Activated T-helper 1 cell treated with anti-CD3 and anti-CD28 coated beads, Interleukin-12 subunit alpha, Interleukin-12 subunit beta, Interleukin-2, Interleukin-4 antibody, amounts not matched to agents 30 ng/mL and 10 ng/mL and 1 ng/mL, durations not matched to agents 14 hours and 24 hours and 36 hours (primary cell): ENCODE measurements around the gene AP2A2. TPM values are rescaled to one million over a fixed set of nuclear protein-coding genes. Genes with fewer than 3 reads are reported as not detected.

Source experiments
- DNase-seq: peaks from one replicate; pipeline ENCODE4 v3.0.0; 2021; ENCODE audit warnings: low spot score
- H3K27ac Mint-ChIP-seq: one replicate; pipeline ENCODE4 v1.8.0; 2021; ENCODE audit warnings: mild to moderate bottlenecking, mixed read lengths
- H3K27me3 Mint-ChIP-seq: one replicate; pipeline ENCODE4 v1.8.0; 2022; ENCODE audit warnings: mild to moderate bottlenecking, moderate library complexity, mixed read lengths; ENCODE audit not compliant: insufficient read depth
- H3K36me3 Mint-ChIP-seq: one replicate; pipeline ENCODE4 v1.8.0; 2021; ENCODE audit warnings: low read depth, mixed read lengths
- H3K4me1 Mint-ChIP-seq: one replicate; pipeline ENCODE4 v1.8.0; 2021; ENCODE audit warnings: low read depth, mixed read lengths
- H3K4me3 Mint-ChIP-seq: one replicate; pipeline ENCODE4 v1.8.0; 2021; ENCODE audit warnings: mild to moderate bottlenecking, moderate library complexity, mixed read lengths
- H3K9me3 Mint-ChIP-seq: one replicate; pipeline ENCODE4 v1.8.0; 2021; ENCODE audit warnings: mixed read lengths
- intact Hi-C: fragments of 100-400 bp; cut with micrococcal nuclease; formaldehyde crosslinking; loops from one replicate; pipeline ENCODE4 v1.15.1; 2024
- total RNA-seq: library from RNA; stranded (reverse); gene quantifications from 2 replicates; pipeline ENCODE4 v1.2.3, GENCODE V29; 2022

Gene AP2A2
- total RNA-seq, 1 donor from 2014 or later, result 60.4 TPM

DNA sequence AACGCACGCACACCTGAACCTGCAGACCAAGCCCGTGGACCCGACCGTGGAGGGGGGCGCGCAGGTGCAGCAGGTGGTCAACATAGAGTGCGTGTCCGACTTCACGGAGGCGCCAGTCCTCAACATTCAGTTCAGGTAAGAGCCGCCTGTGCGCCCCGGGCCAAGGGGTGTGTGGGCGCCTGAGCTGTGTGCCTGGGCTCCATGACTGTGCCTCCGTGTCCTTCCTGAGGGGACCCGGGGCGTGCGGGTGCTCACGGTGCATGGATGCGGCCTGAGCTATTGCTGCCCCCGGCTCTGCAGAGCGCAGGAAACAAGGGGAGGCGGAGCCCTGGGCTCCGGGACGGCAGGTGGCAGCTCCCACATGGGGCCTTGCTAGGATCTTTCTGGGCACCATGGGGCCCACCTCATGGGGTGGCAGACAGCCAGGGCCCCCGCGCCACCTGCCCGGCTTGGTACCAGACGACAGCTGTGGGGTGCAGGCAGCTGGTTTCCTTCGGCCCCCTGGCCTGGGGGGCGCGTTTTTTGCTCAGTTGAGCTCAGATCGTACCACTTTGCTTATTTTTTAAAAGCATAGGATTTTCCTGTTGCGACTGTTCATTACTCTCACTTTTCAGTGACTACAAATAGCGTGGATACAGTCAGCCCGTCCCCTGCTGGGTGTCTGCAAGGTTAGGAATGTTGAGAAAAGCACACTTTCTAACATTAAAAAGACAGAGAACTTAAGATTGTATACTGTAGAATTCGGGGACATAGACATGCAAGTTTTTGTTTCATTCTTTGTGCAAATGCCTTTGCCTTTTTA is 82.5 kb downstream of the AP2A2 start:
- no peak for DNase-seq
- Mint-ChIP-seq H3K9me3 (no peaks in the 10 kb centered on the region), H3K27me3 (no peaks in the 10 kb centered on the region), H3K4me3 (no peak overlapping the region), H3K27ac (no peak overlapping the region), H3K4me1 (no peaks in the 10 kb centered on the region), H3K36me3 (peaks cover 5% of the 10 kb centered on the region)
- intact Hi-C loops, result no loop called here

DNA sequence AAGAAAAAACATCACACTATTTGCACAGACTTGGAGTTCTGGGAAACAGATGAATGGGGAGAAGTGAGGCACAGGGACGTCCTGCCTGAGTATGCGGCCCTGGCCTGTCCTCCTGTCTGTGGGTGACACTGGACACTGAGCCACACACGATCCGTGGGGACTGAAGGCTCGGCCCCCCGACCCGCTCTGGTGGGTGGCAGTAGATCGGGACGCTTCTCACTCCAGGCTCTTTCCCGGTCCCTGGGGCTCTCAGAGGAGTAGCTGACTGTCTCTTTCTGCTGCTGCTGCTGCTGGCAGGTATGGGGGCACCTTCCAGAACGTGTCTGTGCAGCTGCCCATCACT is 83.1 kb downstream of the AP2A2 start:
- intact Hi-C loops, result no loop called here
- no peaks in the 10 kb centered on the region for H3K4me1 Mint-ChIP-seq

GRCh38 chr11:1009371-1009770 is 83.7 kb downstream of the AP2A2 start:
- Mint-ChIP-seq H3K4me1 (no peaks in the 10 kb centered on the region), H3K9me3 (no peaks in the 10 kb centered on the region), H3K36me3 (peaks cover 5% of the 10 kb centered on the region), H3K4me3 (no peak overlapping the region), H3K27ac (no peak overlapping the region), H3K27me3 (no peaks in the 10 kb centered on the region)
- intact Hi-C loops, result no loop called here
- no peak for DNase-seq

More for the DNA sequence above, 83.1 kb downstream of the AP2A2 start:
- H3K9me3 Mint-ChIP-seq, result no peaks in the 10 kb centered on the region
- no peak overlapping the region for H3K4me3 Mint-ChIP-seq
- DNase-seq, result no peak
- H3K36me3 Mint-ChIP-seq, result peaks cover 5% of the 10 kb centered on the region
- no peaks in the 10 kb centered on the region for H3K27me3 Mint-ChIP-seq
- no peak overlapping the region for H3K27ac Mint-ChIP-seq

- no peaks in the 10 kb centered on the region for H3K27me3 Mint-ChIP-seq
- no peak for DNase-seq
- H3K4me1 Mint-ChIP-seq, result no peaks in the 10 kb centered on the region
- no peak overlapping the region for H3K27ac Mint-ChIP-seq
- no peaks in the 10 kb centered on the region for H3K9me3 Mint-ChIP-seq
- H3K4me3 Mint-ChIP-seq, result no peak overlapping the region
- peaks cover 3% of the 10 kb centered on the region for H3K36me3 Mint-ChIP-seq
- intact Hi-C loops, result no loop called here
Measured at GRCh38 chr11:1009991-1010390, 84.3 kb downstream of the AP2A2 start.

DNA sequence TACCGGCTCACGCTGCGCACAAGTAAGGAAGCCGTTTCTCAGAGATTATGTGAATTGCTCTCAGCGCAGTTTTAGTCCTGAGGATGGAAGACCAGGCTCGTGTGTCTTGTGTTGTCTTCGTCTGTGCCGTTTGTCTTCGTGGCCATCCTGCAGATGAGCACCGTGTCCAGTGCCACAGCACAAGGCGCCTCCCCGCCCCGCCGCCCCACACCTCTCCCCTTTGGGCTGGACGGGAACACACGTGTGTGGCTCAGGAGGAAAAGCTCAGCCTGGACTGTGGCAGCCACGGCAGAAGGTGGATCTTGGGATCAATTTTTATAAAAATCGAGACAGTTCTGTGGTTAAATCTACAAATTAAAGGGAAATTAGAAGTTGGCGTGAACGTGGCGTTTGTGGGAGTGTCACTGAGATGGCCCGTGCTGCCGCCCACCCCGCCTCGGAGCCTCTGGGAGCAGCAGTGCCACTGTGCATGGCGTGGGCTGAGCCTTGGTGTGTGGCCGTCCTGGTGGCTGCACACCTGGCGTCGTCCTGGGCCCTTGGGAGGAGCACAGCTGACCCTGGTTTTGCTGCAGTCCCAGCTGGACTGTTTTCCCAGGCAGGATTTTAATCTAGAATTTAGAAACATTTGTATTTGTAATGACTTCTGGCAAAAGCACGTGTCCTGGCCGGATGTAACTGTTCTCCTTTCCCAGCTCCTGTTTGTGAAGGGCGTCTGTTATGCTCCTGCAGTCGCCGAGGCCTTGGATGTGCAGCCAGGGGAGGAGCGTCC is 85.1 kb downstream of the AP2A2 start:
- Mint-ChIP-seq H3K4me3 (no peak overlapping the region), H3K4me1 (no peaks in the 10 kb centered on the region), H3K27ac (no peak overlapping the region), H3K36me3 (peaks cover 3% of the 10 kb centered on the region), H3K9me3 (no peaks in the 10 kb centered on the region), H3K27me3 (no peaks in the 10 kb centered on the region)
- DNase-seq, result no peak
- intact Hi-C loops, result no loop called here

DNA sequence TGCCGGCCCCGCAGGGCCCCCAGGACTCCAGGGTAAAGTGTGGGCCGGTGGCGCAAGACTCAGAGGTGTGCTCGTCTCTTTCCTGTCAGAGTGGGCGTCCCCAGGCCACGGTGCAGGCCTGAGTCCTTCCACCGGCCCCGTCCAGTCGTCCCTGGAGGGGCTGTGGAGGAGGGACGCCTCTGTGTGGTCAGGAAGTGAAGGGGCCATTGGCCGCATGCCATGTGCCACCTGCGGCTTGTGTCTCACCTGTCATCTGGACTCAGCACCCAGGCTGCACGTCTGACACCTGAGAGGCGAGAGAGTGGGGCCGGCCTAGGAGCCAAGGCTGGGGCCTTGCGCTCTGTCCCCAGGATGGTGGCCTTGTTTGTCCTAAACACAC is 85.6 kb downstream of the AP2A2 start:
- peaks cover 3% of the 10 kb centered on the region for H3K36me3 Mint-ChIP-seq
- H3K4me1 Mint-ChIP-seq, result peaks cover under 1% of the 10 kb centered on the region
- H3K9me3 Mint-ChIP-seq, result peaks cover 4% of the 10 kb centered on the region
- intact Hi-C loops, result no loop called here
- H3K27me3 Mint-ChIP-seq, result no peaks in the 10 kb centered on the region
- no peak overlapping the region for H3K27ac Mint-ChIP-seq
- DNase-seq, result no peak
- H3K4me3 Mint-ChIP-seq, result no peak overlapping the region

- Mint-ChIP-seq H3K27me3 (no peaks in the 10 kb centered on the region), H3K4me1 (peaks cover 10% of the 10 kb centered on the region), H3K4me3 (no peak overlapping the region), H3K9me3 (peaks cover 14% of the 10 kb centered on the region), H3K27ac (no peak overlapping the region), H3K36me3 (peaks cover 12% of the 10 kb centered on the region)
- intact Hi-C loops, result no loop called here
- DNase-seq, result no peak
Measured at GRCh38 chr11:1012291-1012690, 86.6 kb downstream of the AP2A2 start.

DNA sequence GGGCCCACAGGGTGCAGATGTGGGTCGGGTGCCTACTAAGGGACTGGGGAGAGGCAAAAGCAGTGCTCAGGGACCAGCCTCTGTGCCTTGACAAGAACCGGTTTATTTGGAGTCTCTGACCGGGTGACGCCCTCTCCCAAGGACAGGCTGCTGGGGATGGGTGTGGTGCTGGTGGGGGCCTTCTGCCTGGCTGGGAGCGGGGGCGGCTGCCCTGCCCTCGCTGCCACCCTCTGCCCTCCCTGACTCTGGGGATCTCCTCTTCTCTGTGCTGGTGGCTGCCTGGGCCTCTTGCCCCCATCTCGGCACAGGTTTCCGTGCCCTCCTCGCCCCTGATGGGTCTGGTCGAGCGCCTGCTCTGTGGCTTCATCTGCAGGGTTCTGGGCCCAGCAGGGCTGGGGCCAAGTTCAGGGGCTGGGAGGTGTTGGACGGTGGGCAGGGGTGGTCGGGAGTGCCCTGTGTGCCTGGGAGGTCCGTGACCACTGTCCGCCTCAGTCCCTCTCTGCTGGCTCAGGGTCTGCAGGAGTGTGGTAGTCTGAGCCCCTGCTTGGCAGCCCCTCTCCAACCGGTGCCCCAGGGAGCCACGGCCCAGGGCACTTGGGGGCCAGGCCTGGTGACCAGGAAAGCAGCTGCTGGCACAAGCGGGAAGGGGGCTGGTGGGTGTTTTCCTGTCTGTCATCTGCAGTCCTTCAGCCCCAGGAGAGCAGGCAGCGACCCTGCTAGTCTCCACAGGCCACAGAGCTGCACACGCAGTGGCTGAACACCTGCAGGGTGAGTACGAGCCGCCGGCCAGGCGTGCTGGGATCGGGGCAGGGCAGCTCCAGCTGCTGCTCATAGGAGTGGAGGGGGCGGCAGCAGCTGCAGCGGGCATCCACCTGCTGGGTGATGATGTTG is 87.3 kb downstream of the AP2A2 start:
- Mint-ChIP-seq H3K27me3 (no peaks in the 10 kb centered on the region), H3K4me3 (no peak overlapping the region), H3K4me1 (peaks cover 17% of the 10 kb centered on the region), H3K36me3 (peaks cover 17% of the 10 kb centered on the region), H3K27ac (no peak overlapping the region), H3K9me3 (peaks cover 21% of the 10 kb centered on the region)
- DNase-seq, result no peak
- intact Hi-C loops, result no loop called here

- peaks cover 21% of the 10 kb centered on the region for H3K4me1 Mint-ChIP-seq
- no peaks in the 10 kb centered on the region for H3K27me3 Mint-ChIP-seq
- peaks cover 17% of the 10 kb centered on the region for H3K36me3 Mint-ChIP-seq
- no peak for DNase-seq
- H3K9me3 Mint-ChIP-seq, result peaks cover 24% of the 10 kb centered on the region
- intact Hi-C loops, result no loop called here
- H3K27ac Mint-ChIP-seq, result no peak overlapping the region
- no peak overlapping the region for H3K4me3 Mint-ChIP-seq
Measured at GRCh38 chr11:1013631-1013935, 87.9 kb downstream of the AP2A2 start.

GRCh38 chr11:1014276-1014675 is 88.6 kb downstream of the AP2A2 start:
- Mint-ChIP-seq H3K4me1 (peaks cover 21% of the 10 kb centered on the region), H3K27me3 (no peaks in the 10 kb centered on the region), H3K36me3 (peaks cover 17% of the 10 kb centered on the region), H3K27ac (no peak overlapping the region), H3K9me3 (peaks cover 24% of the 10 kb centered on the region), H3K4me3 (no peak overlapping the region)
- intact Hi-C loops, result no loop called here
- no peak for DNase-seq

DNA sequence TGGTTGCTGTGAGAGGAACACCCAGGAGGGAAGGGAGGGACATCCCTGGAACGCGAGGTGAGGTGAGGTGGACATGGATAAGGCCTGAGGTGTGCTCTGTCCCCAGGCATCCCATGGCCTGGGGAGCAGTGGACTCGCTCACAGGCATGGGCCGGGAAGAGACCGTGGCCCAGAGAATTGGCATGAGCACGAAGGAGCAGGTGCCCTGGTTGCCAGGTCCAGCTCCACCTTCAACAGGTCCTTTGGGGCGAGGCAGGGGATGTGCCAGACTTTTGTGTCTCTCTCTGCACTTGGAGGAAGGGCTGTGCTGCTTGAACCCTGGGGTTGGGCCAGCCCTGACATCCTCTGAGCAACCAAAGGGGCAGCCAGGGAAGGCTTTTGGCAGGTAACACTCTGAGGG is 89.4 kb downstream of the AP2A2 start:
- peaks cover 24% of the 10 kb centered on the region for H3K9me3 Mint-ChIP-seq
- intact Hi-C loops, result no loop called here
- DNase-seq, result no peak
- H3K4me1 Mint-ChIP-seq, result peaks cover 21% of the 10 kb centered on the region
- peaks cover 17% of the 10 kb centered on the region for H3K36me3 Mint-ChIP-seq
- no peaks in the 10 kb centered on the region for H3K27me3 Mint-ChIP-seq
- no peak overlapping the region for H3K27ac Mint-ChIP-seq
- H3K4me3 Mint-ChIP-seq, result no peak overlapping the region

DNA sequence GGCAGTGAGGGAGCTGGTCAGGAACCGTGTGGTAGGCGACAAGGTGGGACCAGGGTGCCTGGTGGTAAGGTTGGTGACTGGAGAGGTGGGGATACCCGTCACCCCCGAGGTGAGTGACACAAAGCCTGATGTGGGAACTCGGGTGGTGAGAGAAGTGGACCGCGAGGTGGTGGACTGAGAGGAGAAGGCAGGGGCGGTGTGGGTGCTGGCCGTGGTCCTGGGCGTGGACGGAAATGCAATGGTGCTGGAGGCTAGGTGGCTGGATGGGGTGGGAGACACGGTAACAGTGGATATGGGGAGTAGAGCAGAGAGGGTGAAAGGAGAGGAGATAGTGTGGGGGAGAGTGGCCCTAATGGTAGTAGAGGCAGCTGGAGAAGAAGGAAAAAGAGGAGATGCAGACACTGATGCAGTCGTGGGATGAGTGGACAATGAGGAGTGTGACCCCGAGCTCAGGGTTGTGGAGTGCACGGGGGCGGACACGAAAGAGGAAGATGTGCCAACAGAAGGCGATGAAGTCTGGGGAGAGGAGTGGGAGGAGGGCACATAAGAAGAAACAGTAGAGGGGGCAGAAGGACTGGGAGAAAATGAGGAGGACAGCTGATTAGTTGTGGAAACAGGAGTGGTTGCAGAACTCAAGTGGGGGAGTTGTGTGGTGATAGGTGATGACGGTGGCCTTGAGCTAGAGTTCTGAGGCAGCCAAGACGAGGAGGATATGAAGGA is 90.3 kb downstream of the AP2A2 start:
- no peaks in the 10 kb centered on the region for H3K27me3 Mint-ChIP-seq
- H3K27ac Mint-ChIP-seq, result no peak overlapping the region
- no peak for DNase-seq
- peaks cover 14% of the 10 kb centered on the region for H3K36me3 Mint-ChIP-seq
- no peak overlapping the region for H3K4me3 Mint-ChIP-seq
- intact Hi-C loops, result no loop called here
- H3K4me1 Mint-ChIP-seq, result peaks cover 21% of the 10 kb centered on the region
- peaks cover 24% of the 10 kb centered on the region for H3K9me3 Mint-ChIP-seq
